Activated B cell treated with CpG ODN at 0.5 μM for 24 hours (primary cell): Measurements from ENCODE around the gene CFAP97. TPM values are rescaled to one million over a fixed set of nuclear protein-coding genes. Genes with fewer than 3 reads are reported as not detected.

Experiments used
- ATAC-seq: fragments of 200-7000 bp; cut with Tn5 transposase; one replicate; pipeline ENCODE4 v1.10.0; 2021; ENCODE audit warnings: low read depth, mild to moderate bottlenecking, moderate library complexity
- CTCF ChIA-PET: fragments of 350-600 bp; sonication (Branson Sonifier 250); formaldehyde crosslinking; loops from one replicate; lab custom pipeline; 2021; ENCODE audit warnings: antibody characterized with exemption; lab: Charles Lee
- POLR2A ChIA-PET: fragments of 350-600 bp; sonication (Branson Sonifier 250); formaldehyde crosslinking; loops from one replicate; lab custom pipeline; 2021; ENCODE audit warnings: antibody characterized with exemption; lab: Charles Lee
- DNase-seq: peaks from one replicate; pipeline ENCODE4 v3.0.0; 2022
- H3K27ac Mint-ChIP-seq: one replicate; pipeline ENCODE4 v1.8.0; 2020; ENCODE audit warnings: mixed read lengths
- H3K27me3 Mint-ChIP-seq: one replicate; pipeline ENCODE4 v1.8.0; 2021; ENCODE audit warnings: mixed read lengths
- H3K36me3 Mint-ChIP-seq: one replicate; pipeline ENCODE4 v1.8.0; 2021; ENCODE audit warnings: low read depth, mixed read lengths
- H3K4me1 Mint-ChIP-seq: one replicate; pipeline ENCODE4 v1.8.0; 2021; ENCODE audit warnings: mixed read lengths
- H3K4me3 Mint-ChIP-seq: one replicate; pipeline ENCODE4 v1.8.0; 2020; ENCODE audit warnings: mild to moderate bottlenecking, mixed read lengths
- H3K9me3 Mint-ChIP-seq: one replicate; pipeline ENCODE4 v1.8.0; 2020; ENCODE audit warnings: mixed read lengths
- intact Hi-C: fragments of 100-400 bp; cut with micrococcal nuclease; formaldehyde crosslinking; loops from one replicate; pipeline ENCODE4 v1.15.1; 2024
- total RNA-seq: library from RNA; stranded (reverse); gene quantifications from 2 replicates; pipeline ENCODE4 v1.2.3, GENCODE V29; 2022
- TF ChIP-seq, protein P1 (sequence below): fragments of 200-600 bp; IDR thresholded peaks from one replicate; pipeline ENCODE4 v1.8.0; 2022; ENCODE audit warnings: antibody characterized with exemption, mild to moderate bottlenecking

CFAP97 gene
- total RNA-seq, 1 donor from 2014 or later, result 44.1 TPM

- Mint-ChIP-seq H3K4me1 (peaks cover 89% of the 10 kb centered on the region), H3K27ac (peak overlapping the region; percentile 81), H3K9me3 (no peaks in the 10 kb centered on the region), H3K36me3 (no peaks in the 10 kb centered on the region), H3K4me3 (no peak overlapping the region), H3K27me3 (no peaks in the 10 kb centered on the region)
- DNase-seq, result no peak
- TF ChIP-seq, protein P1, sequence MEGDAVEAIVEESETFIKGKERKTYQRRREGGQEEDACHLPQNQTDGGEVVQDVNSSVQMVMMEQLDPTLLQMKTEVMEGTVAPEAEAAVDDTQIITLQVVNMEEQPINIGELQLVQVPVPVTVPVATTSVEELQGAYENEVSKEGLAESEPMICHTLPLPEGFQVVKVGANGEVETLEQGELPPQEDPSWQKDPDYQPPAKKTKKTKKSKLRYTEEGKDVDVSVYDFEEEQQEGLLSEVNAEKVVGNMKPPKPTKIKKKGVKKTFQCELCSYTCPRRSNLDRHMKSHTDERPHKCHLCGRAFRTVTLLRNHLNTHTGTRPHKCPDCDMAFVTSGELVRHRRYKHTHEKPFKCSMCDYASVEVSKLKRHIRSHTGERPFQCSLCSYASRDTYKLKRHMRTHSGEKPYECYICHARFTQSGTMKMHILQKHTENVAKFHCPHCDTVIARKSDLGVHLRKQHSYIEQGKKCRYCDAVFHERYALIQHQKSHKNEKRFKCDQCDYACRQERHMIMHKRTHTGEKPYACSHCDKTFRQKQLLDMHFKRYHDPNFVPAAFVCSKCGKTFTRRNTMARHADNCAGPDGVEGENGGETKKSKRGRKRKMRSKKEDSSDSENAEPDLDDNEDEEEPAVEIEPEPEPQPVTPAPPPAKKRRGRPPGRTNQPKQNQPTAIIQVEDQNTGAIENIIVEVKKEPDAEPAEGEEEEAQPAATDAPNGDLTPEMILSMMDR, result no peak
- intact Hi-C loops, result loop anchor here (10.0 kb wide), 1 partner anchor 743 kb away; the partner anchor contains the start of gene IRF2
- ChIA-PET POLR2A (interaction anchor here (1.4 kb wide), 1 partner anchor 178 kb away, joined by 4 read pairs; the partner anchor contains the start of gene LRP2BP), CTCF (no interaction called here)
- no peak for ATAC-seq
Observed at GRCh38 chr4:185217408-185217975, 13.7 kb upstream of the CFAP97 start.

- H3K27me3 Mint-ChIP-seq, result no peaks in the 10 kb centered on the region
- POLR2A ChIA-PET, result no interaction called here
- intact Hi-C loops, result loop anchor here (10.0 kb wide), 1 partner anchor 740 kb away; the partner anchor contains the start of gene IRF2
- DNase-seq (no peak), ATAC-seq (no peak)
- CTCF ChIA-PET, result no interaction called here
- H3K4me3 Mint-ChIP-seq, result peak overlapping the region; percentile 15
- peaks cover 8% of the 10 kb centered on the region for H3K36me3 Mint-ChIP-seq
- no peaks in the 10 kb centered on the region for H3K9me3 Mint-ChIP-seq
- H3K27ac Mint-ChIP-seq, result peak overlapping the region; percentile 46
- peaks cover 91% of the 10 kb centered on the region for H3K4me1 Mint-ChIP-seq
- TF ChIP-seq, protein P1, result no peak
Observed at GRCh38 chr4:185215261-185215660, 11.5 kb upstream of the CFAP97 start.

DNA sequence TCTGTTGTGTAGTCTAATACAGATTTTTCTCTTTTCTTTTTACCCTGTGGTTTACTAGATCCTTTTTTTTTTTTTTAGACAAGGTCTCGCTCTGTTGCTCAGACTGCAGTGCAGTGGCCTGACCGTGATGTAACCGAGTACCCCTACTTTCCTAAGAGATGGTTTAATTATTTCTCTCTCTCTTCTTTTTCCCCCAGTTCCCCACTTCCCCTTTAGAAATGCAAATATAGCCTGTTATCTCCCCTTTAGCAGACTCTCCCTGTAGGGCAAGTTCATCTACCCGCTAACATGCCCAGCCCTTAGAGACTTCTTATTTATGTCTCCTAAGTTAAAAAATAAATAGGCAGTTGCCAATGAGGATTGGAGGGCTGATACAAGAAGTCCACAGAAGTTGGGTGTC is 10.1 kb upstream of the CFAP97 start:
- ATAC-seq (peak; percentile 38), DNase-seq (no peak)
- Mint-ChIP-seq H3K9me3 (no peaks in the 10 kb centered on the region), H3K36me3 (peaks cover 8% of the 10 kb centered on the region), H3K27ac (peak overlapping the region; percentile 93), H3K27me3 (no peaks in the 10 kb centered on the region), H3K4me1 (peaks cover 81% of the 10 kb centered on the region), H3K4me3 (peak overlapping the region; percentile 77)
- intact Hi-C loops, result loop anchor here (5.0 to 10.0 kb wide), 4 partner anchors 33 to 947 kb away; partner anchors contain the start of genes CENPU and IRF2
- TF ChIP-seq, protein P1, result no peak
- ChIA-PET CTCF (no interaction called here), POLR2A (no interaction called here)

- ATAC-seq, result no peak
- Mint-ChIP-seq H3K9me3 (no peaks in the 10 kb centered on the region), H3K27me3 (no peaks in the 10 kb centered on the region)
Observed at GRCh38 chr4:185212581-185212980, 8.8 kb upstream of the CFAP97 start.

More at GRCh38 chr4:185212581-185212980, 8.8 kb upstream of the CFAP97 start:
- Mint-ChIP-seq H3K4me1 (peaks cover 73% of the 10 kb centered on the region), H3K36me3 (peaks cover 8% of the 10 kb centered on the region), H3K27ac (peak overlapping the region; percentile 93), H3K4me3 (peak overlapping the region; percentile 77)
- ChIA-PET CTCF (interaction anchor here (0.9 kb wide), 1 partner anchor 71 kb away, joined by 3 read pairs; no protein-coding TSS in a partner anchor), POLR2A (interaction anchor here (0.7 to 1.9 kb wide), 4 partner anchors 10 to 1527 kb away, joined by 4 to 10 read pairs (median 4); partner anchors contain the start of genes ANKRD37, LRP2BP and SLC25A4)
- TF ChIP-seq, protein P1, result no peak
- no peak for DNase-seq
- intact Hi-C loops, result loop anchor here (5.0 to 10.0 kb wide), 4 partner anchors 35 to 945 kb away; partner anchors contain the start of genes CENPU and IRF2
